ENCODE results near the gene MICU1. TPM values are rescaled to one million over a fixed set of nuclear protein-coding genes. Genes with fewer than 3 reads are reported as not detected.

MICU1 gene
- total RNA-seq, 1 experiment from 2014 or later: 25.5 TPM

GRCh38 chr10:72379776-72380175, 246.1 kb downstream of the MICU1 start:
- TF ChIP-seq CTCF (IDR thresholded peaks at IDR 0.05; ENCODE audit: unreplicated experiment): no peak
- no TSS peak for BruUV-seq (replicated peaks)
- no peaks in the 10 kb centered on the region for H3K27me3 Mint-ChIP-seq (ENCODE audit: insufficient read depth, unreplicated experiment)
- H3K36me3 Mint-ChIP-seq (ENCODE audit: insufficient read depth, unreplicated experiment): peaks cover 5% of the 10 kb centered on the region
- no peaks in the 10 kb centered on the region for H3K4me1 Mint-ChIP-seq (ENCODE audit: insufficient read depth, unreplicated experiment)
- ChIA-PET POLR2A (no interaction called here), CTCF (interaction anchor here (0.9 to 1.3 kb wide), 2 partner anchors 20 to 453 kb away, joined by 4 read pairs; no protein-coding TSS in a partner anchor)
- H3K9me3 Mint-ChIP-seq (ENCODE audit: unreplicated experiment): no peaks in the 10 kb centered on the region
- intact Hi-C loops (cut with micrococcal nuclease): loop anchor here (5.0 kb wide), 1 partner anchor 453 kb away; no protein-coding TSS in a partner anchor
- no peak for DNase-seq (ENCODE audit: unreplicated experiment)
- no peak overlapping the region for H3K4me3 Mint-ChIP-seq (ENCODE audit: unreplicated experiment)
- no peak overlapping the region for H3K27ac Mint-ChIP-seq (ENCODE audit: low read depth, unreplicated experiment)

- no peaks in the 10 kb centered on the region for H3K4me1 Mint-ChIP-seq (ENCODE audit: insufficient read depth, unreplicated experiment)
- BruUV-seq (replicated peaks): no TSS peak
- no peak overlapping the region for H3K27ac Mint-ChIP-seq (ENCODE audit: low read depth, unreplicated experiment)
- no peaks in the 10 kb centered on the region for H3K9me3 Mint-ChIP-seq (ENCODE audit: unreplicated experiment)
- no peak for TF ChIP-seq CTCF (IDR thresholded peaks at IDR 0.05; ENCODE audit: unreplicated experiment)
- ChIA-PET POLR2A (no interaction called here), CTCF (interaction anchor here (0.9 kb wide), 1 partner anchor 20 kb away, joined by 4 read pairs; no protein-coding TSS in a partner anchor)
- peaks cover 5% of the 10 kb centered on the region for H3K36me3 Mint-ChIP-seq (ENCODE audit: insufficient read depth, unreplicated experiment)
- intact Hi-C loops (cut with micrococcal nuclease): loop anchor here (5.0 kb wide), 1 partner anchor 453 kb away; no protein-coding TSS in a partner anchor
- no peak overlapping the region for H3K4me3 Mint-ChIP-seq (ENCODE audit: unreplicated experiment)
- H3K27me3 Mint-ChIP-seq (ENCODE audit: insufficient read depth, unreplicated experiment): no peaks in the 10 kb centered on the region
- DNase-seq (ENCODE audit: unreplicated experiment): no peak
Measured at GRCh38 chr10:72379062-72379461, 246.8 kb downstream of the MICU1 start.

GRCh38 chr10:72375585-72375984, 250.3 kb downstream of the MICU1 start:
- ChIA-PET POLR2A (no interaction called here), CTCF (no interaction called here)
- Mint-ChIP-seq H3K9me3 (ENCODE audit: unreplicated experiment) (no peaks in the 10 kb centered on the region), H3K27me3 (ENCODE audit: insufficient read depth, unreplicated experiment) (no peaks in the 10 kb centered on the region), H3K27ac (ENCODE audit: low read depth, unreplicated experiment) (no peak overlapping the region), H3K4me3 (ENCODE audit: unreplicated experiment) (no peak overlapping the region), H3K4me1 (ENCODE audit: insufficient read depth, unreplicated experiment) (no peaks in the 10 kb centered on the region), H3K36me3 (ENCODE audit: insufficient read depth, unreplicated experiment) (peaks cover 5% of the 10 kb centered on the region)
- no peak for TF ChIP-seq CTCF (IDR thresholded peaks at IDR 0.05; ENCODE audit: unreplicated experiment)
- no peak for DNase-seq (ENCODE audit: unreplicated experiment)
- intact Hi-C loops (cut with micrococcal nuclease): loop anchor here (5.0 kb wide), 1 partner anchor 457 kb away; no protein-coding TSS in a partner anchor
- no TSS peak for BruUV-seq (replicated peaks)

GRCh38 chr10:72375173-72375572, 250.7 kb downstream of the MICU1 start:
- Mint-ChIP-seq H3K27me3 (ENCODE audit: insufficient read depth, unreplicated experiment) (no peaks in the 10 kb centered on the region), H3K36me3 (ENCODE audit: insufficient read depth, unreplicated experiment) (peaks cover 5% of the 10 kb centered on the region), H3K9me3 (ENCODE audit: unreplicated experiment) (no peaks in the 10 kb centered on the region), H3K27ac (ENCODE audit: low read depth, unreplicated experiment) (no peak overlapping the region), H3K4me1 (ENCODE audit: insufficient read depth, unreplicated experiment) (no peaks in the 10 kb centered on the region), H3K4me3 (ENCODE audit: unreplicated experiment) (no peak overlapping the region)
- BruUV-seq (replicated peaks): no TSS peak
- no peak for TF ChIP-seq CTCF (IDR thresholded peaks at IDR 0.05; ENCODE audit: unreplicated experiment)
- POLR2A ChIA-PET: no interaction called here
- intact Hi-C loops (cut with micrococcal nuclease): loop anchor here (5.0 kb wide), 1 partner anchor 457 kb away; no protein-coding TSS in a partner anchor
- DNase-seq (ENCODE audit: unreplicated experiment): no peak
- CTCF ChIA-PET: interaction anchor here (0.6 to 3.0 kb wide), 2 partner anchors 11 to 90 kb away, joined by 3 to 19 read pairs; no protein-coding TSS in a partner anchor

All from MCF 10A (cell line).